H1 (cell line): Measurements from ENCODE around the gene MMP26. TPM values are rescaled to one million over a fixed set of nuclear protein-coding genes. Genes with fewer than 3 reads are reported as not detected.

Source experiments
- CTCF ChIA-PET: fragments of 300-600 bp; sonication (Branson Sonifier 250); formaldehyde crosslinking; loops from one replicate; lab custom pipeline; 2021; ENCODE audit not compliant: partially characterized antibody; lab: Charles Lee
- POLR2A ChIA-PET: fragments of 300-600 bp; sonication (Branson Sonifier 250); formaldehyde crosslinking; loops from one replicate; lab custom pipeline; 2021; ENCODE audit warnings: inconsistent platforms; ENCODE audit not compliant: partially characterized antibody; lab: Charles Lee
- DNase-seq, 2 experiments: peaks; one replicate each; pipeline versions ENCODE4 v3.0.0 to v3.0.0-alpha.2; 2010 to 2022; ENCODE audit warnings: low spot score in 2 of 2, low read depth in 1 of 2, mixed read lengths in 1 of 2
- FAIRE-seq: peaks from 2 replicates; lab custom pipeline; 2011; peaks lifted over from hg19 to GRCh38; lab: Jason Lieb, UNC
- H2AFZ ChIP-seq: 2 replicates; pipeline ENCODE4 v1.8.1; 2012; ENCODE audit warnings: low read length, inconsistent platforms
- H2AK5ac ChIP-seq: 2 replicates; pipeline ENCODE4 v1.6.1; 2013; ENCODE audit warnings: low read depth, low read length
- H2BK120ac ChIP-seq: replicated peaks from 2 replicates; pipeline ENCODE3; 2013; ENCODE audit warnings: low read depth, low read length, inconsistent platforms
- H2BK12ac ChIP-seq: 2 replicates; pipeline ENCODE4 v1.6.1; 2013; ENCODE audit warnings: low read depth, low read length
- H2BK15ac ChIP-seq: 2 replicates; pipeline ENCODE4 v1.6.1; 2013; ENCODE audit warnings: low read length
- H2BK20ac ChIP-seq: 2 replicates; pipeline ENCODE4 v1.6.1; 2013; ENCODE audit warnings: low read length
- H2BK5ac ChIP-seq: 2 replicates; pipeline ENCODE4 v1.6.1; 2013; ENCODE audit warnings: low read depth, low read length
- H3K14ac ChIP-seq: 2 replicates; pipeline ENCODE4 v1.6.1; 2013; ENCODE audit warnings: inconsistent platforms; ENCODE audit not compliant: insufficient read length
- H3K18ac ChIP-seq: 2 replicates; pipeline ENCODE4 v1.6.1; 2013; ENCODE audit warnings: low read length; ENCODE audit errors: extremely low read depth
- H3K23ac ChIP-seq: 2 replicates; pipeline ENCODE4 v1.6.1; 2013; ENCODE audit warnings: inconsistent platforms; ENCODE audit not compliant: insufficient read length
- H3K23me2 ChIP-seq: 2 replicates; pipeline ENCODE4 v1.6.1; 2013; ENCODE audit warnings: low read depth, low read length
- H3K27ac ChIP-seq: 2 replicates; pipeline ENCODE4 v1.6.1; 2011; ENCODE audit warnings: low read depth, low read length, inconsistent platforms
- H3K27me3 ChIP-seq, 4 experiments: replicated peaks in 1 of 4; 1 replicate in 1 of 4; 2 replicates in 3 of 4; pipeline versions ENCODE4 v1.6.1 to v1.8.1; 2011 to 2013; ENCODE audit warnings: low read length in 3 of 4, mild to moderate bottlenecking in 3 of 4, inconsistent platforms in 2 of 4, mixed read lengths in 2 of 4, moderate library complexity in 1 of 4; ENCODE audit not compliant: control insufficient read depth in 3 of 4, insufficient read depth in 3 of 4; ENCODE audit errors: extremely low read depth in 1 of 4
- H3K36me3 ChIP-seq, 4 experiments: 2 replicates each; pipeline versions ENCODE4 v1.6.1 to v1.8.1; 2011 to 2013; ENCODE audit warnings: mild to moderate bottlenecking in 4 of 4, low read length in 3 of 4, moderate library complexity in 2 of 4, control low read depth in 1 of 4, inconsistent platforms in 1 of 4; ENCODE audit not compliant: insufficient read depth in 4 of 4, control insufficient read depth in 2 of 4
- H3K4ac ChIP-seq: replicated peaks from 2 replicates; pipeline ENCODE3; 2013; ENCODE audit warnings: low read length, low read depth, mixed read lengths, inconsistent platforms; ENCODE audit not compliant: insufficient read length
- H3K4me1 ChIP-seq, 4 experiments: replicated peaks in 1 of 4; 1 replicate in 1 of 4; 2 replicates in 3 of 4; pipeline versions ENCODE4 v1.6.1 to v1.8.1; 2011 to 2013; ENCODE audit warnings: low read length in 3 of 4, inconsistent platforms in 2 of 4, mixed read lengths in 1 of 4; ENCODE audit not compliant: insufficient read depth in 4 of 4, control insufficient read depth in 3 of 4
- H3K4me2 ChIP-seq, 2 experiments: 2 replicates each; pipeline versions ENCODE4 v1.6.1 to v1.8.1; 2011 to 2013; ENCODE audit warnings: low read depth in 2 of 2, low read length in 2 of 2, control low read depth in 1 of 2, inconsistent platforms in 1 of 2, mild to moderate bottlenecking in 1 of 2; ENCODE audit not compliant: insufficient read depth in 1 of 2
- H3K4me3 ChIP-seq, 4 experiments: fragments of 200-600, 300-600 bp in 1 of 4; sonication (generic), shearing (Covaris generic), sonication (Bioruptor Twin) in 1 of 4; 2 replicates each; pipeline versions ENCODE4 v1.5.1 to v1.8.1; 2011 to 2016; ENCODE audit warnings: low read length in 4 of 4, low read depth in 3 of 4, control low read depth in 2 of 4, inconsistent platforms in 2 of 4, mild to moderate bottlenecking in 2 of 4, mixed read lengths in 1 of 4, moderate library complexity in 1 of 4; ENCODE audit not compliant: insufficient read depth in 2 of 4; ENCODE audit errors: extremely low read depth in 1 of 4
- H3K56ac ChIP-seq: replicated peaks from 2 replicates; pipeline ENCODE3; 2013; ENCODE audit warnings: low read depth, mild to moderate bottlenecking, mixed read lengths, low read length, inconsistent platforms; ENCODE audit not compliant: insufficient read length
- H3K79me1 ChIP-seq: 2 replicates; pipeline ENCODE4 v1.6.1; 2013; ENCODE audit warnings: low read depth, low read length, control low read depth
- H3K79me2 ChIP-seq, 2 experiments: 2 replicates each; pipeline versions ENCODE4 v1.6.1 to v1.8.1; 2012 to 2013; ENCODE audit warnings: low read length in 2 of 2, mild to moderate bottlenecking in 2 of 2, inconsistent platforms in 1 of 2; ENCODE audit not compliant: insufficient read depth in 2 of 2, control insufficient read depth in 1 of 2
- H3K9ac ChIP-seq, 4 experiments: replicated peaks in 1 of 4; 1 replicate in 1 of 4; 2 replicates in 3 of 4; pipeline versions ENCODE4 v1.6.1 to v1.8.1; 2011 to 2013; ENCODE audit warnings: low read depth in 3 of 4, low read length in 3 of 4, control low read depth in 2 of 4, mild to moderate bottlenecking in 2 of 4, moderate library complexity in 2 of 4, inconsistent platforms in 1 of 4; ENCODE audit errors: extremely low read depth in 1 of 4
- H3K9me3 ChIP-seq, 2 experiments: 2 replicates each; pipeline versions ENCODE4 v1.6.1 to v1.8.1; 2012 to 2013; ENCODE audit warnings: mild to moderate bottlenecking in 2 of 2, moderate library complexity in 2 of 2, control low read depth in 1 of 2, inconsistent platforms in 1 of 2, low read depth in 1 of 2, low read length in 1 of 2, mixed read lengths in 1 of 2; ENCODE audit not compliant: insufficient read depth in 2 of 2
- H4K20me1 ChIP-seq, 2 experiments: replicated peaks in 1 of 2; 2 replicates each; pipeline versions ENCODE3 to v1.8.1; 2011 to 2013; ENCODE audit warnings: inconsistent platforms in 2 of 2, low read length in 2 of 2, mild to moderate bottlenecking in 1 of 2; ENCODE audit not compliant: insufficient read depth in 2 of 2, control insufficient read depth in 1 of 2
- H4K5ac ChIP-seq: 2 replicates; pipeline ENCODE4 v1.6.1; 2013; ENCODE audit warnings: low read length, low read depth, mixed read lengths, inconsistent platforms; ENCODE audit not compliant: insufficient read length
- H4K8ac ChIP-seq: 2 replicates; pipeline ENCODE4 v1.8.0; 2013; ENCODE audit warnings: mild to moderate bottlenecking, moderate library complexity, low read length, inconsistent platforms; ENCODE audit not compliant: insufficient read depth; ENCODE audit errors: extremely low read depth
- H4K91ac ChIP-seq: replicated peaks from 2 replicates; pipeline ENCODE3; 2013; ENCODE audit warnings: low read length, mixed read lengths, inconsistent platforms; ENCODE audit not compliant: insufficient read length
- BCL11A ChIP-seq, 2 experiments: IDR thresholded peaks; one replicate each; pipeline ENCODE4 v1.6.1; 2011; ENCODE audit warnings: low read depth in 2 of 2, low read length in 2 of 2, mild to moderate bottlenecking in 2 of 2
- CHD1 ChIP-seq: IDR thresholded peaks from 2 replicates; pipeline ENCODE4 v1.6.1; 2012; ENCODE audit warnings: low read depth, low read length, improper control_type of control experiment
- CHD2 ChIP-seq: IDR thresholded peaks from 2 replicates; pipeline ENCODE4 v1.6.1; 2012; ENCODE audit warnings: low read length, improper control_type of control experiment
- CREB1 ChIP-seq: IDR thresholded peaks from 2 replicates; pipeline ENCODE4 v1.6.1; 2012; ENCODE audit warnings: inconsistent platforms
- KDM4A ChIP-seq: IDR thresholded peaks from one replicate; pipeline ENCODE4 v1.7.1; 2012; ENCODE audit warnings: low read depth, mild to moderate bottlenecking, moderate library complexity, low read length, inconsistent platforms; ENCODE audit not compliant: severe bottlenecking
- MAX ChIP-seq: IDR thresholded peaks from 2 replicates; pipeline ENCODE4 v1.6.1; 2012; ENCODE audit warnings: inconsistent platforms
- NRF1 ChIP-seq: IDR thresholded peaks from 2 replicates; pipeline ENCODE4 v1.6.1; 2011; ENCODE audit warnings: mild to moderate bottlenecking, low read depth, low read length, improper control_type of control experiment
- POLR2A ChIP-seq, 2 experiments: IDR thresholded peaks; 1 replicate in 1 of 2; 2 replicates in 1 of 2; pipeline ENCODE4 v1.6.1; 2011; ENCODE audit warnings: low read depth in 2 of 2, low read length in 2 of 2, mild to moderate bottlenecking in 2 of 2; ENCODE audit errors: control extremely low read depth in 1 of 2
- POLR2AphosphoS5 ChIP-seq: IDR thresholded peaks from 2 replicates; pipeline ENCODE4 v1.6.1; 2011; ENCODE audit warnings: low read depth, low read length
- SRF ChIP-seq: IDR thresholded peaks from 2 replicates; pipeline ENCODE4 v1.6.1; 2011; ENCODE audit warnings: mild to moderate bottlenecking, low read depth, low read length, moderate library complexity
- TEAD4 ChIP-seq: IDR thresholded peaks from 2 replicates; pipeline ENCODE4 v1.6.1; 2012; ENCODE audit warnings: low read depth, low read length, inconsistent platforms, mixed read lengths
- USF2 ChIP-seq: IDR thresholded peaks from 2 replicates; pipeline ENCODE4 v1.6.1; 2011; ENCODE audit warnings: low read length, improper control_type of control experiment
- WGBS, 2 experiments: shearing (Covaris generic) in 1 of 2; methylation state at CpG; one replicate each; pipeline versions ENCODE4 v1.1.6 to v1.1.7; 2013 to 2015; ENCODE audit warnings: low lambda C conversion rate in 2 of 2, mixed read lengths in 2 of 2, inconsistent platforms in 1 of 2, low coverage in 1 of 2, missing lambda C conversion rate in 1 of 2; ENCODE audit not compliant: insufficient replicate concordance in 2 of 2, insufficient coverage in 1 of 2, insufficient read length in 1 of 2; ENCODE audit errors: extremely low coverage in 1 of 2, missing lambda C conversion rate in 1 of 2; 5-methylcytosine and 5-hydroxymethylcytosine counted together
- polyA plus RNA-seq, 7 experiments: library from polyadenylated mRNA; depleted of rRNA in 3 of 7; stranded (reverse) in 5 of 7; unstranded in 2 of 7; fragments of >200 nt in 5 of 7; fragments of 200-250 nt in 2 of 7; gene quantifications; 1 replicate in 5 of 7; 2 replicates in 1 of 7; 4 replicates in 1 of 7; pipeline versions ENCODE4 v1.2.1 to v1.2.3, GENCODE V29; 2011 to 2013; ENCODE audit warnings: missing spikeins in 2 of 7, mixed read lengths in 2 of 7
- total RNA-seq: library from RNA; stranded (reverse); fragmentation: NEBNext Ultra II Directional; extraction: Animal tissue kit (Norgen Biotek cat#: 25700); gene quantifications from 2 replicates; pipeline ENCODE4 v1.2.1, GENCODE V29; 2021
- TF ChIP-seq, protein P1 (sequence below): IDR thresholded peaks from 2 replicates; pipeline ENCODE4 v1.6.1; 2012; ENCODE audit warnings: low read length, inconsistent platforms

Gene MMP26
- total and polyA plus RNA-seq, 2 of the 8 experiments (the other 6 are each of a cell fraction or from before 2014, with no cell fraction given) = 0.06 TPM; not detected in 1

DNA sequence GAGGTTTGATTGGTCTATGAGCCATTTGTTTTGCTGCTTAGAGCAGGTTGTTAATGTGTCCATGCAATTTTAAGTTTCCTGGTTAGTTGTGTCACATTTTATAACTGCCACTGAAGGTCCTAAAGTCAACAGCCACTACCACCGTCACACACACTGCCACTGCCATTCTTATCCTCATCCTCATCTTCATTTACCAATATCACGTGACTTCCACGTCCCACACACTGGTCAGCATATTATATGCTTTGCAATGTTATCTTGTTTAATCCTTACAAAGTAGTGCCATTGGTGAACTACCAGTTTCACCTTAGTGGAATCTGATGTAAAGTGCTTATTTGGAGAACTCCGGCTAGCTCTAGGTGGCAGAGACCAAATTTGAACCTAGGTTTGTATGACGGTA is 9.7 kb downstream of the MMP26 start:
- Histone ChIP-seq H3K14ac (no peak overlapping the region), H2BK20ac (no peak overlapping the region), H3K79me1 (no peaks in the 10 kb centered on the region), H3K18ac (no peak overlapping the region), H3K9me3 (no peaks in the 10 kb centered on the region), H2BK12ac (no peak overlapping the region), H2AK5ac (no peak overlapping the region), H3K4me2 (no peak overlapping the region), H4K8ac (no peak overlapping the region), H3K4ac (no peak overlapping the region), H3K79me2 (no peaks in the 10 kb centered on the region), H2AFZ (no peak overlapping the region), H3K27ac (no peak overlapping the region), H3K4me3 (no peak overlapping the region), H3K36me3 (no peaks in the 10 kb centered on the region), H2BK15ac (no peak overlapping the region), H3K56ac (no peak overlapping the region), H3K9ac (no peak overlapping the region), H4K5ac (no peak overlapping the region), H3K4me1 (no peaks in the 10 kb centered on the region; a peak in 2 of 7 replicates), H4K91ac (no peak overlapping the region), H3K23me2 (no peaks in the 10 kb centered on the region; the same call in 1 of the 2 replicates), H3K23ac (no peak overlapping the region), H3K27me3 (no peaks in the 10 kb centered on the region), H4K20me1 (no peaks in the 10 kb centered on the region), H2BK5ac (no peak overlapping the region), H2BK120ac (no peak overlapping the region)
- CTCF ChIA-PET = interaction anchor here (0.6 to 3.2 kb wide), 2 partner anchors 8 to 115 kb away, joined by 3 to 14 read pairs; no protein-coding TSS in a partner anchor
- 88% methylated on average over 5 of the region's 5 CpGs; no CpG with 5 or more reads in 1 of the 2 experiments for WGBS, 2 experiments
- DNase-seq (no peak), FAIRE-seq (no peak)
- POLR2A ChIA-PET = interaction anchor here (1.8 kb wide), 1 partner anchor 9 kb away, joined by 6 read pairs; the partner anchor contains the start of gene MMP26
- no peak for TF ChIP-seq CHD1
- TF ChIP-seq BCL11A (IDR thresholded peaks at IDR 0.05; ENCODE audit: low read depth in 2 of 2, low read length in 2 of 2) = no peak
- TF ChIP-seq CREB1 = no peak
- no peak for TF ChIP-seq NRF1
- no peak for TF ChIP-seq SRF
- TF ChIP-seq MAX = no peak
- no peak for TF ChIP-seq USF2
- TF ChIP-seq KDM4A = no peak
- TF ChIP-seq, protein P1, sequence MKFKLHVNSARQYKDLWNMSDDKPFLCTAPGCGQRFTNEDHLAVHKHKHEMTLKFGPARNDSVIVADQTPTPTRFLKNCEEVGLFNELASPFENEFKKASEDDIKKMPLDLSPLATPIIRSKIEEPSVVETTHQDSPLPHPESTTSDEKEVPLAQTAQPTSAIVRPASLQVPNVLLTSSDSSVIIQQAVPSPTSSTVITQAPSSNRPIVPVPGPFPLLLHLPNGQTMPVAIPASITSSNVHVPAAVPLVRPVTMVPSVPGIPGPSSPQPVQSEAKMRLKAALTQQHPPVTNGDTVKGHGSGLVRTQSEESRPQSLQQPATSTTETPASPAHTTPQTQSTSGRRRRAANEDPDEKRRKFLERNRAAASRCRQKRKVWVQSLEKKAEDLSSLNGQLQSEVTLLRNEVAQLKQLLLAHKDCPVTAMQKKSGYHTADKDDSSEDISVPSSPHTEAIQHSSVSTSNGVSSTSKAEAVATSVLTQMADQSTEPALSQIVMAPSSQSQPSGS = no peak
- no peak for TF ChIP-seq POLR2AphosphoS5
- TF ChIP-seq CHD2 = no peak
- no peak for TF ChIP-seq POLR2A (IDR thresholded peaks at IDR 0.05; ENCODE audit: control extremely low read depth in 1 of 2, low read depth in 2 of 2, low read length in 2 of 2)
- TF ChIP-seq TEAD4 = no peak
